ENCODE data around the gene PXDC1.

GRCh38 chr6:3723966-3724365 lies 27.5 kb downstream of the PXDC1 start:
- TF ChIP-seq CTCF (IDR thresholded peaks at IDR 0.05), result no peak
- TF ChIP-seq POLR2A (IDR thresholded peaks at IDR 0.05), result no peak
